HUES64 (cell line): ENCODE data around the gene PSMD10. TPM values are rescaled to one million over a fixed set of nuclear protein-coding genes. Genes with fewer than 3 reads are reported as not detected.

Experiments
- H3K27ac ChIP-seq: 2 replicates; pipeline ENCODE4 v1.7.0; 2013; ENCODE audit warnings: low read depth, low read length, inconsistent platforms
- H3K27me3 ChIP-seq: 2 replicates; pipeline ENCODE4 v1.6.1; 2013; ENCODE audit warnings: mild to moderate bottlenecking, low read length; ENCODE audit not compliant: insufficient read depth
- H3K36me3 ChIP-seq: 2 replicates; pipeline ENCODE4 v1.6.1; 2013; ENCODE audit warnings: mild to moderate bottlenecking, low read length; ENCODE audit not compliant: insufficient read depth
- H3K4me1 ChIP-seq: 2 replicates; pipeline ENCODE4 v1.6.1; 2013; ENCODE audit warnings: mild to moderate bottlenecking, low read length, moderate library complexity; ENCODE audit not compliant: insufficient read depth
- H3K4me3 ChIP-seq: 2 replicates; pipeline ENCODE4 v1.5.1; 2013; ENCODE audit warnings: mild to moderate bottlenecking, low read length, moderate library complexity
- H3K9ac ChIP-seq: 2 replicates; pipeline ENCODE4 v1.6.1; 2013; ENCODE audit warnings: mild to moderate bottlenecking, low read depth, low read length
- H3K9me3 ChIP-seq: 2 replicates; pipeline ENCODE4 v1.6.1; 2013; ENCODE audit warnings: low read depth, low read length; ENCODE audit not compliant: insufficient read depth
- WGBS: fragments of 150-250, 120-280 bp; methylation state at CpG from one replicate; pipeline ENCODE4 v1.1.7; 2013; ENCODE audit warnings: missing lambda C conversion rate; 5-methylcytosine and 5-hydroxymethylcytosine counted together
- polyA plus RNA-seq, 2 experiments: library from polyadenylated mRNA; stranded (reverse); fragments of 50-300 nt; gene quantifications; one replicate each; pipeline ENCODE4 v1.2.3, GENCODE V29; 2013

Gene PSMD10
- 39.7 TPM for polyA plus RNA-seq (2013, experiment 1 of 2)
- 48.3 TPM for polyA plus RNA-seq (2013, experiment 2 of 2)

DNA sequence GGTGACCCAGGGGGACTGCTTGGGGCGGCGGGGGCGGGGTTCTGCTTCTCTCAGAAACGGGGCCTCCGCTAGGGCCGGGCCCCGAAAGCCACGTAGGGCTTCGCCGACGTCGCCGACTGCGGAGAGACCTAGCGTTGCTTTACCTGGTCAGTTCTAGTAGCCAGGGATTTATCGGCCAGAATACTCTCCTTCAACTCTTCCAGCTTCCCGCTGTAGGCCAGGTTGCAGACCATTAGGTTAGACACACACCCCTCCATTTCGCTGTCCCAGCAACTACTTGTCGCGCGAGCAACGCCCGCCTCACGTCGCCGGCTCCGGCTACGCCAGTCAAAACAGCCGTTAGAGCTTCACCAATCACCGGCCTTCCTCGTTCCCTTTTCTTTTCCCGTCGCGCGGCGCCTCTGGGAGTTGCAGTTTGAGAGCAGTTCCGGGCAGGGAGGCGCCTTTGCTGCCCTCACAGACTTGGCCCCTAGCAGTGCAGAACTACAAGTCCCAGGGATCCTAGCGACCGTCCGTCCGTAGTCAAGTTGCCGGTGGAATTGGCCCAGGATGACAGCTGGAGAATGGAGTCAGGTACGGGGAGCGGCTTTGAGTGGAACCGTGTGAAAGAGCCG is at the start of gene PSMD10, which contains the start of gene ATG4A:
Gene PSMD10, minus strand, starts transcription at position 279 of the 614 bp plus-strand sequence. Its CDS starts 22 bp downstream, at position 257.
Gene ATG4A, plus strand, starts transcription at position 515 of the 614 bp plus-strand sequence. Its CDS starts 49 bp downstream, at position 564.
- H3K4me3 ChIP-seq = peak within 1 kb of the TSS; percentile 97
- H3K9ac ChIP-seq = peak within 1 kb of the TSS; percentile 89
- no peaks in the 10 kb centered on the region for H3K27me3 ChIP-seq
- no peaks in the 10 kb centered on the region; the same call in 1 of the 2 replicates for H3K4me1 ChIP-seq
- peak within 1 kb of the TSS; percentile 85 for H3K27ac ChIP-seq
- WGBS = under 1% methylated on average over 47 of the region's 47 CpGs
- H3K36me3 ChIP-seq = peaks cover 21% of the 10 kb centered on the region
- H3K9me3 ChIP-seq = no peaks in the 10 kb centered on the region

DNA sequence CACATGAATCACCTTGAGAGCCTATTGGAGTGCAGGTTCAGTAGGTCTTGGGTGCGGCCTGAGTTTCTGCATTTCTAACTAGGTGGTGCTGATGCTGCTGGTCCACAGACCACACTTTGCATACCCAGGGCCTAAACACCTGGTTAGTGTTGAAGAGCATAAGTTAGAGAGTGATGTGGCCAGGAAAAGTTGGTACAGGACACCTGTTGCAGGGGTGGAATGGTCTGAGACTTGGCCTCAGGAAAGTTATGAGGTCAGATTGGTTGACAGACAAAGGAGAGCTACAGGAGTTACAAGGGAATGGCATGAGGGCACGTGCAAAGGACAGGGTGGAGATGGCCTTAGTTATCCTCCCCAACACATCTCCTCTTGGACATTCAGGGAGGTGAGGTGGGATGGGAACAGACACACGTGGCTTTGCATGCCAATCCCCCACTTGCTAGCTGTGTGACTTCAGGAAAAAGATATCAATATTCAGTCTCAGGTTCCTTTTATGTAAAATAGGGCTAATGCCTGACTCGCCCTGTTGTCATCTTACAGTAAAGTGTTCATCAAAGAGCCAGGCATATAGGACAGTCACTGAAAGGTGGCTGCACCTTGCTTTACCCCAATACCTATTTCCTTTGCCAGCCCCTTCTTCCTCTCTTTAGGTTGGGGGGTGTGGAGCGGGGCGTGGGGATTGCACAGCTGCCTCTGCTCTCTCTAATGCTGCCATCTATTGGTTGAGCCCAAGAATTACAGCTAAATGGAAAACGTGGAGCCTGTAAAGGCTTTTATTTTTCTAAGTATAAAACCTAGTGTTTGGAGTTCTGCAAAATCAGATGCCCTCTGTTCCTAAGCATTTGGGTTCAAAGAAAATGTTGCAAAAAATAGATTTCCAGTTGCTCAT is 47.7 kb upstream of the PSMD10 start:
- no peaks in the 10 kb centered on the region for H3K27me3 ChIP-seq
- H3K36me3 ChIP-seq = no peaks in the 10 kb centered on the region
- H3K4me3 ChIP-seq = no peak overlapping the region
- H3K4me1 ChIP-seq = no peaks in the 10 kb centered on the region
- no peak overlapping the region for H3K27ac ChIP-seq
- H3K9ac ChIP-seq = no peak overlapping the region
- H3K9me3 ChIP-seq = no peaks in the 10 kb centered on the region
- 71% methylated on average over 3 of the region's 7 CpGs for WGBS

- no peak overlapping the region for H3K9ac ChIP-seq
- no peaks in the 10 kb centered on the region for H3K4me1 ChIP-seq
- WGBS = 78% methylated on average over 1 of the region's 1 CpG
- no peaks in the 10 kb centered on the region for H3K9me3 ChIP-seq
- H3K27ac ChIP-seq = no peak overlapping the region
- H3K36me3 ChIP-seq = no peaks in the 10 kb centered on the region
- no peaks in the 10 kb centered on the region for H3K27me3 ChIP-seq
- no peak overlapping the region for H3K4me3 ChIP-seq
Measured at GRCh38 chrX:108134724-108135123, 43.4 kb upstream of the PSMD10 start.

- Histone ChIP-seq H3K4me1 (no peaks in the 10 kb centered on the region), H3K36me3 (no peaks in the 10 kb centered on the region), H3K9ac (no peak overlapping the region), H3K4me3 (no peak overlapping the region), H3K9me3 (no peaks in the 10 kb centered on the region), H3K27me3 (no peaks in the 10 kb centered on the region), H3K27ac (no peak overlapping the region)
- WGBS = 87% methylated on average over 2 of the region's 2 CpGs
Measured at GRCh38 chrX:108132876-108133275, 41.5 kb upstream of the PSMD10 start.

DNA sequence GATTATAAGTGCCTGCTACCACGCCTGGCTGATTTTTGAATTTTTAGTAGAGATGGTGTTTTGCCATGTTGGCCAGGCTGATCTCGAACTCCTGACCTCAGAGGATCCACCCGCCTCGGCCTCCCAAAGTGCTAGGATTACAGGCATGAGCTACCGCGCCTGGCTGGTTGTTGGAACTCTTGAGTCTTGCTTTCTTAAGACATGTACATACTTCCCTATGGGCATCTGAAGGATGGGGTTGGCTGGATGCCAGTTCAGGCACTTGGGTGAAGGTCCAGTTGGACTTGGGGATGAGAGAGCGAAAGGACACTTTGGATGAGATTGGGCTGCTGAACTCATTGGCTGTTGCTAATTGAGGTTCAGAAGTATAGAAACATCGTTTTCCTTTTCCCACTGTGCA is 40.7 kb upstream of the PSMD10 start:
- Histone ChIP-seq H3K9me3 (no peaks in the 10 kb centered on the region), H3K27ac (no peak overlapping the region), H3K27me3 (no peaks in the 10 kb centered on the region), H3K4me3 (no peak overlapping the region), H3K4me1 (peaks cover 3% of the 10 kb centered on the region), H3K36me3 (no peaks in the 10 kb centered on the region), H3K9ac (no peak overlapping the region)
- 91% methylated on average over 8 of the region's 8 CpGs for WGBS

GRCh38 chrX:108131471-108131870 is 40.1 kb upstream of the PSMD10 start:
- Histone ChIP-seq H3K9me3 (no peaks in the 10 kb centered on the region), H3K36me3 (no peaks in the 10 kb centered on the region), H3K27me3 (no peaks in the 10 kb centered on the region), H3K9ac (no peak overlapping the region), H3K4me3 (no peak overlapping the region), H3K27ac (no peak overlapping the region), H3K4me1 (peaks cover 9% of the 10 kb centered on the region)
- 75% methylated on average over 2 of the region's 2 CpGs for WGBS

DNA sequence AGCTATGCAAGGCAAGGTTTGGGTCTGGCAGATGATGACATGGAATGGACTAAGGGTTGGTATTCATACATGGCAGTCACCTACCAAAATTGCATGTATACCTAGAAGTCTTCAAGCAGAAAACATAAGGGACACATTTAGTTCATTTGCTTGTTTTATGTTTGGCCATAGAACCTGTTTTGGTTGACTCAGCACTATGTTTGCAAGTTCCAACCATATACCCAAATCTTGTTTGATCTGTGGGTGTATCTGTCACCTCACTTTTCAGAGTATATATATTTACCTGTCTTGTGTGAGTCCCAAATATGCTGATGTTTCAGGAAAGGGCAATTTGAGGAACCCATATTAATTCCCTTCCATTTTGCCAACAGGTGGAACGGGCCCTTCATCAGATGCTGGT is 39.5 kb upstream of the PSMD10 start:
- no peaks in the 10 kb centered on the region for H3K9me3 ChIP-seq
- H3K27ac ChIP-seq = no peak overlapping the region
- no peak overlapping the region for H3K4me3 ChIP-seq
- WGBS = 90% methylated on average over 1 of the region's 1 CpG
- H3K36me3 ChIP-seq = no peaks in the 10 kb centered on the region
- no peaks in the 10 kb centered on the region for H3K27me3 ChIP-seq
- H3K9ac ChIP-seq = no peak overlapping the region
- peaks cover 15% of the 10 kb centered on the region for H3K4me1 ChIP-seq

DNA sequence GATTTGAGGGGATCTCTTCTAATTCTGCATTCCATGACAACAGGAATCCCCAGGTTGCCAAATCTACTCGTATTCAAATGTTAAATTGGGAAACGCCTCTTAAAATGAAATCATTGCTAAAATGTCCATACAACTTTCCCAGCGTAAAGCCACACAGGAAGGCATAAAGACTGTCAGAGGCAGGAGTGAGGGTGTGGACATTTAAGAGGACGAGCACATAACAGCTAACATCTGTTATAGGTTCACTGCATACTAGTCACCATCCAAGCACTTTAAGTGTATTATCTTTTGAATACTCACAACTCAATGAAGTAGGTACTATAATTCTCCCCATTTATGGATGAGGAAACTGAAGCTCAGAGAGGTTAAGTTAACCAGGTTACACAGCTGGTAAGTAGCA is 35.8 kb upstream of the PSMD10 start:
- peak overlapping the region; percentile 73; the same call in 1 of the 2 replicates for H3K27ac ChIP-seq
- H3K9ac ChIP-seq = 0 out of 2 replicates have a peak overlapping the region, but pooled peaks have one; percentile 40
- WGBS = no CpG with 5 or more reads among the region's 4 CpGs
- H3K4me1 ChIP-seq = peaks cover 24% of the 10 kb centered on the region
- H3K27me3 ChIP-seq = no peaks in the 10 kb centered on the region
- H3K36me3 ChIP-seq = no peaks in the 10 kb centered on the region
- no peak overlapping the region for H3K4me3 ChIP-seq
- H3K9me3 ChIP-seq = no peaks in the 10 kb centered on the region

DNA sequence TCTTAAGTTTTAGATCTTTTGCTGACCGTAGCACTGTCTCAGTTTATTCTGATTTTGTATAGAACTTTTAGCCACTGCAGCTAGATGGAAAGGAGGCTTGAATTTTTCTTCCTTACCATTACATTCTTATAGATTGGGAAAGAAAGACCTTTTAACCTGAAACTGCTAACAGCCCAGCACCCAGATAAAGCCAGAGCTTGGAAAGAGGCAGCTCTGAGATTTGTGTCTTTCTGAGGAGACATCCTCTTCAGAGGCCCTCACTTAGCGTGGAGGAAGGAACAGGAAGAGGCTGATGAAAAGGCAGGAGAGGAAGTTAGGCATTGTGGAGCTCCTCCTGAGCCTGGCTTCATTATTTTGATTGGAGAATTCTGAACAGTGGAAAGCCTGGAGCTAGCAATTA is 35.3 kb upstream of the PSMD10 start:
- Histone ChIP-seq H3K4me3 (no peak overlapping the region), H3K9ac (no peak overlapping the region), H3K27ac (peak overlapping the region; percentile 73), H3K36me3 (no peaks in the 10 kb centered on the region), H3K9me3 (no peaks in the 10 kb centered on the region), H3K27me3 (no peaks in the 10 kb centered on the region), H3K4me1 (peaks cover 26% of the 10 kb centered on the region)
- 53% methylated on average over 1 of the region's 2 CpGs for WGBS

- H3K36me3 ChIP-seq = no peaks in the 10 kb centered on the region
- H3K4me1 ChIP-seq = peaks cover 26% of the 10 kb centered on the region
- no peak overlapping the region for H3K4me3 ChIP-seq
- no peaks in the 10 kb centered on the region for H3K9me3 ChIP-seq
- no peak overlapping the region for H3K27ac ChIP-seq
- no peaks in the 10 kb centered on the region for H3K27me3 ChIP-seq
- H3K9ac ChIP-seq = no peak overlapping the region
- WGBS = 89% methylated on average over 3 of the region's 3 CpGs
Measured at GRCh38 chrX:108123591-108124366, 32.4 kb upstream of the PSMD10 start.

DNA sequence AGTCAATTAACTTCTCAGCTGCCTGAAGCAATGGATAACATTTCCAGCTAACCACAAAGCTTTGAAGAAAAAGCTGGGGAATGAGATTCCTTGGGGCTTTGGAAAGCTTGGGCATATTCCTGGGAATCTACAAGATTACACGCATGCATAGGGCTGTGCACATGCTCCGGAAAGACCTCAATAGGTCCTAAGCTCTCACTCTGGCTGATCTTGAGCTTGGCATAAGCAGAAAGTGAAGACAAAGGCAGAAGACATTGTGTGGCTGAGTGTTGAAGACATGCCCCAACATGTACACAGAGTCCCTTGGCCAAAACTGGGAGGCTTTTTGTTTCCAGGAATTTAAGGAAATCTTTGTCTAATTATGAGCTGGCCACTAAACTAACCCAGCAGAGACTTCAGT is 31.4 kb upstream of the PSMD10 start:
- Histone ChIP-seq H3K27ac (no peak overlapping the region), H3K9ac (no peak overlapping the region), H3K9me3 (no peaks in the 10 kb centered on the region), H3K4me3 (no peak overlapping the region), H3K27me3 (no peaks in the 10 kb centered on the region), H3K36me3 (no peaks in the 10 kb centered on the region), H3K4me1 (peaks cover 26% of the 10 kb centered on the region)
- 93% methylated on average over 2 of the region's 2 CpGs for WGBS
